Stomach (tissue), 9 donors: ENCODE results near the gene AJAP1. TPM values are rescaled to one million over a fixed set of nuclear protein-coding genes. Genes with fewer than 3 reads are reported as not detected.

ENCODE experiments used
- DNase-seq, 2 donors: peaks; one replicate each; pipeline versions ENCODE4 v3.0.0 to v3.0.0-alpha.2; 2013 to 2019
- H3K27ac ChIP-seq, 5 donors: fragments of 200-600 bp in 4 of 5; sonication (generic) in 4 of 5; one replicate each; pipeline ENCODE4 v1.5.1; 2013 to 2019; ENCODE audit warnings: mild to moderate bottlenecking in 1 of 5, moderate library complexity in 1 of 5
- H3K27me3 ChIP-seq, 3 donors: fragments of 200-600 bp; sonication (generic); one replicate each; pipeline ENCODE4 v1.5.1; 2017 to 2019; ENCODE audit warnings: mixed run types in 1 of 3
- H3K36me3 ChIP-seq, 4 donors: fragments of 200-600 bp; sonication (generic); 1 replicate in 3 of 4; 2 replicates in 1 of 4; pipeline ENCODE4 v1.5.1; 2016 to 2019
- H3K4me1 ChIP-seq, 4 donors: fragments of 200-600 bp; sonication (generic); one replicate each; pipeline ENCODE4 v1.5.1; 2016 to 2019
- H3K4me3 ChIP-seq, 4 donors: fragments of 200-600 bp; sonication (generic) in 3 of 4; one replicate each; pipeline ENCODE4 v1.5.1; 2016 to 2019; ENCODE audit warnings: mild to moderate bottlenecking in 1 of 4
- H3K9me3 ChIP-seq, 4 donors: fragments of 200-600 bp; sonication (generic); one replicate each; pipeline ENCODE4 v1.5.1; 2016 to 2019
- EP300 ChIP-seq: sonication (generic); formaldehyde crosslinking; IDR thresholded peaks from one replicate; pipeline ENCODE4 v1.6.1; 2017; ENCODE audit warnings: antibody characterized with exemption
- POLR2A ChIP-seq, 4 donors: fragments of 450-650 bp; IDR thresholded peaks; one replicate each; pipeline ENCODE4 v1.6.1; 2016; ENCODE audit warnings: antibody characterized with exemption in 4 of 4, control low read depth in 2 of 4, mild to moderate bottlenecking in 1 of 4, moderate library complexity in 1 of 4
- POLR2AphosphoS5 ChIP-seq, 3 donors: sonication (generic); formaldehyde crosslinking; IDR thresholded peaks; one replicate each; pipeline ENCODE4 v1.6.1; 2016; ENCODE audit warnings: antibody characterized with exemption in 3 of 3
- WGBS, 5 donors: extraction: QIAGEN DNeasy Blood & Tissue Kit in 3 of 5; methylation state at CpG; one replicate each; pipeline versions ENCODE4 v1.1.5 to v1.1.7; 2013 to 2018; 5-methylcytosine and 5-hydroxymethylcytosine counted together
- intact Hi-C: fragments of 100-400 bp; cut with DNase I; formaldehyde crosslinking; loops from one replicate; pipeline ENCODE4 v1.15.1; 2023; ENCODE audit warnings: low total_unique reads
- polyA plus RNA-seq, 3 donors: library from polyadenylated mRNA; stranded (reverse); fragments of 200-250 nt; gene quantifications; one replicate each; pipeline ENCODE4 v1.2.3, GENCODE V29; 2013
- total RNA-seq, 5 donors: library from RNA; depleted of rRNA; stranded (reverse); fragments of >200 nt; gene quantifications; one replicate each; pipeline versions ENCODE4 v1.1.0 to v1.2.3, GENCODE V29; 2014 to 2016
- TF ChIP-seq, protein P1 (sequence below), 7 experiments: fragments of 450-650 bp in 4 of 7; fragments of 200-600 bp in 3 of 7; sonication (generic) in 3 of 7; IDR thresholded peaks; one replicate each; pipeline ENCODE4 v1.5.1; 2016 to 2019; ENCODE audit warnings: antibody characterized with exemption in 7 of 7, control low read depth in 2 of 7, mild to moderate bottlenecking in 1 of 7
- donor health status: healthy with polysubstance abuse.
- donor health status: Bipolar disorder and iron deficiency.
- donor health status: healthy.

The AJAP1 gene
- total and polyA plus RNA-seq, 8 donors = 0.10 to 1.1 (median 0.14) TPM; not detected in 3

DNA sequence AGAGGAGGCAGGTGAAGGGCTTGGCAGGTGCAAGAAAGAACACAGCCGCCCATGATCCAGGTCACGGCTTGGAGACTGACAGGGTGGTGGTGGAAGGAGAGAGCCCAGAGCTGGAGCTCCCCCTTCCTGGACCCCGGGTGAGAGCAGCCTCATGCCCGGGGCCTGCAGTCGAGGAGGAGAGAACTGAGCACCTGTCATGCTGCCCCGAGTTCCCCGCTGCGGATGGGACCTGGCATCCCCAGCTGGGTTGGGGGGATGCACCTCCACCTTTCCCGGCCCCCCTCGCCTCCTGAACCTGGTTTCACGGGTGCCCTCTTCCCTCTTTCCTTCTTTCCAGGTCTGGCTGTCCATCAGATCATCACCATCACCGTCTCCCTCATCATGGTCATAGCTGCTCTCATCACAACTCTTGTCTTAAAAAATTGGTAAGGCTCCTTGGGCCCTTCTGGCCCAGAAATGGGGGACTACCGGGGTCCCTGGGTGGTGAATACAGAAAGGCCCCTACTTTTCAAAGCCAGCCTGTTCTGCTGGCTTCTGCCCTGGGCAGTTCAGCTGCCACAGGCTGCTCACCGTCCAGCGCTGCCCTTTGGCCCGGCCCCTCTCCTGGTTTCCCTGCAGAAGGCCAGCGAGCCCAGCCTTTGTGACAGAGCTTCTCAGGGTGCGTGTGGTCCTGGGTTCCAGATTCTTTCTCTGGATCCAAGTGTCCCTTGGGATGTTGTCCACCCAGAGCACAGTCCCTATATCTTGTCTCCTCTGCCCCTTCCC, 115.3 kb downstream of the AJAP1 start:
- Histone ChIP-seq H3K4me3 (no peak overlapping the region), H3K27me3 (peaks cover 0 to 29% (median 0%) of the 10 kb centered on the region in 3 donors), H3K36me3 (no peaks in the 10 kb centered on the region), H3K4me1 (no peaks in the 10 kb centered on the region), H3K27ac (no peak overlapping the region), H3K9me3 (no peaks in the 10 kb centered on the region)
- 73 to 80% (median 80%) methylated on average over 12 to 18 of the region's 18 CpGs for WGBS, 5 donors
- intact Hi-C loops = no loop called here
- TF ChIP-seq POLR2A (IDR thresholded peaks at IDR 0.05) (no peak), EP300 (no peak), POLR2AphosphoS5 (IDR thresholded peaks at IDR 0.05) (no peak)
- DNase-seq = no peak

DNA sequence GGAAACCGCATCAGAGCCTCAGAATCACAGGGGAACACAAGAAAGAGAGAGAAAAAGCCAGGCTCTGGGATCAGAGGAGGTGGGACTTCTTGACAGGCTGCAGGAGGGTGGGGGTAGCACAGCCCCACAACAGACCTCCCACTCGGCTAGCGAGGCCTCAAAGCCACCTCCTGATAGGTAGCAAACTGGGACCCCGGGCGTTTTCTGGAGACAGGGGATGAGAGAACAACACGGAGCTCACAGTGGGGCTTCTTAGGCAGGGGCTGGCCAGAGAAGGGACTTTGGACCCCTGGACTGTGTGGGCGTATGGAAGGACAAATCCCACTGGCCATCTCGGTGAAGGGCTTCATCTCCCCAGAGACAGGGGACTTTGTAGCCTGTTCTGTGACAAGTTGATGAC, 116.3 kb downstream of the AJAP1 start:
- no peak overlapping the region for H3K4me3 ChIP-seq
- TF ChIP-seq EP300 (no peak), POLR2AphosphoS5 (IDR thresholded peaks at IDR 0.05) (no peak), POLR2A (IDR thresholded peaks at IDR 0.05) (no peak)
- TF ChIP-seq, protein P1, sequence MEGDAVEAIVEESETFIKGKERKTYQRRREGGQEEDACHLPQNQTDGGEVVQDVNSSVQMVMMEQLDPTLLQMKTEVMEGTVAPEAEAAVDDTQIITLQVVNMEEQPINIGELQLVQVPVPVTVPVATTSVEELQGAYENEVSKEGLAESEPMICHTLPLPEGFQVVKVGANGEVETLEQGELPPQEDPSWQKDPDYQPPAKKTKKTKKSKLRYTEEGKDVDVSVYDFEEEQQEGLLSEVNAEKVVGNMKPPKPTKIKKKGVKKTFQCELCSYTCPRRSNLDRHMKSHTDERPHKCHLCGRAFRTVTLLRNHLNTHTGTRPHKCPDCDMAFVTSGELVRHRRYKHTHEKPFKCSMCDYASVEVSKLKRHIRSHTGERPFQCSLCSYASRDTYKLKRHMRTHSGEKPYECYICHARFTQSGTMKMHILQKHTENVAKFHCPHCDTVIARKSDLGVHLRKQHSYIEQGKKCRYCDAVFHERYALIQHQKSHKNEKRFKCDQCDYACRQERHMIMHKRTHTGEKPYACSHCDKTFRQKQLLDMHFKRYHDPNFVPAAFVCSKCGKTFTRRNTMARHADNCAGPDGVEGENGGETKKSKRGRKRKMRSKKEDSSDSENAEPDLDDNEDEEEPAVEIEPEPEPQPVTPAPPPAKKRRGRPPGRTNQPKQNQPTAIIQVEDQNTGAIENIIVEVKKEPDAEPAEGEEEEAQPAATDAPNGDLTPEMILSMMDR (IDR thresholded peaks at IDR 0.05) = no peak
- peaks cover 0 to 31% (median 0%) of the 10 kb centered on the region in 3 donors for H3K27me3 ChIP-seq
- intact Hi-C loops = no loop called here
- no peak overlapping the region for H3K27ac ChIP-seq
- H3K36me3 ChIP-seq = no peaks in the 10 kb centered on the region
- 27 to 40% (median 40%) methylated on average over 8 of the region's 8 CpGs for WGBS, 5 donors
- no peaks in the 10 kb centered on the region for H3K9me3 ChIP-seq
- no peaks in the 10 kb centered on the region for H3K4me1 ChIP-seq
- DNase-seq = no peak

DNA sequence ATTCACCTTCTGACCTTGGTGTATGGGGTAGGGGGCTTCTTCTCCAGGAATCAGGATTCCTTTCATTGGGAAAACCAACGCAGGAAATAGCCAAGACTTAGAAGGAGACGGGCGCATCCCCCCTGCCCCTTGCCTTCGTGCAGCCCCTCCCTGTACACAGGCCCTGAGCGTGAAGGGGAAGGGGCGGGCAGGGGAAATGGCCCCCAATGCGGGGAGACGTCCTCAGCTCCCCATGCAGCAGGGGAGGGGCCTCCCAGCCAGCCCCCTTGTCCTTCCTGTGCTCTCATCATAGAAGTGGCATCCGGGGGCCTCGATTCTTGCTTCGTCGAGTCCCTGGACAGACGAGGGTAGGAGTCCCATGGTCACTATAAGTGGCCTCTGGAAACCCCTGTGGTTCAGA, 116.9 kb downstream of the AJAP1 start:
- peaks cover 0 to 36% (median 0%) of the 10 kb centered on the region in 3 donors for H3K27me3 ChIP-seq
- TF ChIP-seq, protein P1 (IDR thresholded peaks at IDR 0.05) = no peak
- TF ChIP-seq POLR2A (IDR thresholded peaks at IDR 0.05) (no peak), EP300 (no peak), POLR2AphosphoS5 (IDR thresholded peaks at IDR 0.05) (no peak)
- no peaks in the 10 kb centered on the region for H3K36me3 ChIP-seq
- no peak overlapping the region for H3K27ac ChIP-seq
- WGBS, 5 donors = 66 to 85% (median 79%) methylated on average over 13 of the region's 13 CpGs
- H3K9me3 ChIP-seq = no peaks in the 10 kb centered on the region
- H3K4me3 ChIP-seq = no peak overlapping the region
- intact Hi-C loops = no loop called here
- no peak for DNase-seq
- no peaks in the 10 kb centered on the region for H3K4me1 ChIP-seq

DNA sequence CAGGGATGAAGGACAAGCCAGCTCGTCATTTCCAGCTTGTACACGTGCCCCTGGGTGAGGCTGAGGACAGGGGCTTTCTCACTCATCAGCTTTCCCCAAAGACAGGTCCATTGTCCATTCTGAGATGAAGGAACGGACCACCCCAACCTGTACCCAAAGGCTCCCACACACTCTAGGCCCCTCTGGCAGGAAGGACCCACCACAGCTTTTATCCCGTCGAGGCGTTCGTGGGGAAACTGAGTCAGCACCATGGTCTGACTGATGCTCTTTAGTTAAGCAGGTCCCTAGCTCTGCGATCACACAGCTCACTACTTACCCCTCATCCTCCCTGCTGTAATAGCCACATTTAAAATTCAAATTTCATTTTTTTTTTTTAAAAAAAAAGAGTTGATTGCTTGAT, 117.3 kb downstream of the AJAP1 start:
- intact Hi-C loops = no loop called here
- H3K4me1 ChIP-seq = no peaks in the 10 kb centered on the region
- TF ChIP-seq, protein P1 (IDR thresholded peaks at IDR 0.05) = no peak
- TF ChIP-seq POLR2A (IDR thresholded peaks at IDR 0.05) (no peak), EP300 (no peak), POLR2AphosphoS5 (IDR thresholded peaks at IDR 0.05) (no peak)
- no peaks in the 10 kb centered on the region for H3K9me3 ChIP-seq
- H3K27me3 ChIP-seq = peaks cover 0 to 37% (median 0%) of the 10 kb centered on the region in 3 donors
- no peaks in the 10 kb centered on the region for H3K36me3 ChIP-seq
- no peak overlapping the region for H3K27ac ChIP-seq
- DNase-seq = no peak
- H3K4me3 ChIP-seq = no peak overlapping the region
- 73 to 86% (median 84%) methylated on average over 6 to 8 of the region's 8 CpGs for WGBS, 5 donors
